HTERT RPE-1 (cell line): Measurements from ENCODE around the gene ZNF236.

Experiments used
- in situ Hi-C: fragments of 300-500 bp; cut with MboI; formaldehyde crosslinking; loops from 4 replicates; pipeline ENCODE4 v1.14.3; 2020; ENCODE audit warnings: low sequenced_read_pairs

ZNF236 gene

DNA sequence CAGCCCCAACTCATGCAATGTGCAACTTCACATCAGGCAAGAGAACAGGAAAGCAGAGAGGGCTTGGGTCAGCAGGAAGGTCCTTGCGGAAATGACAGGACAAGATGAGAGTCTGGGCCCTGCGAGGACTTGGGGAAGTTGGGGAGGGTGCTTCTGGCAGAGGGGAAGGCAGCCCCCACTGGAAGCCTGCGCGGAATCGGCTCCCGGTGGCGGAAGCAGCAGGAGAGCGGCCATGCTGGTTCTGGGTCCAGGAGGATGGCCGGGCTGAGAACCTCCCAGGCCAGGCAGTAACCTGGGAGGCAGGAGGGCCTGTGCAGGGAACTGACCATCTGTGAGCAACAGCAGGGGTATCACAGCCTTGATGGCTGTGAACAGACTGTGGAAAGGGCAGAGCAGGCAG lies 197.3 kb downstream of the ZNF236 start:
- in situ Hi-C loops = no loop called here
